Measurements from ENCODE around the gene LILRB5.
"Not testable (repeated sequence)": the region's sequence is repeated elsewhere in the genome, so short reads cannot be mapped to it uniquely, and the experiment has no call there.

The LILRB5 gene

DNA sequence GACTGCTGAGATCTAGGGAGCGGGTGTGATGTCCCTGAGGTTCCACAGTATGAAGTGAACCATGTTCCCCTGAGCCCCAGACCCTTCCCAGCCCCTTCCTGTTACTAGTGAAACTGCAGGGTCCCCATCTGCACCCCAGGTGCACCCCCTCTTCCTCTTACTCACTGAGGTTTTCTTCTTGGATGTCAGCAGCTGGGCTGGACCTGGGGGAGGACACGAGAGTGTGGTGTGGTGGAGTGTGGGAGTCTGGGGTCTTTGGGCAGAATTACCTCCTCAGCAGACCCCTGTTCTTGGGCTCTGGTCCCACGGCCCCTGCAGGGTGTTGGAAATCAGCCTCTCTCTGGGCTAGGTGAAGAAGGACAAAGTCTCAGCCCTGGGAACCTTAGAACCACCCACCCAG, 11.1 kb downstream of the LILRB5 start:
- in situ Hi-C loops (cut with MboI; ENCODE audit: low sequenced_read_pairs), result no loop called here

DNA sequence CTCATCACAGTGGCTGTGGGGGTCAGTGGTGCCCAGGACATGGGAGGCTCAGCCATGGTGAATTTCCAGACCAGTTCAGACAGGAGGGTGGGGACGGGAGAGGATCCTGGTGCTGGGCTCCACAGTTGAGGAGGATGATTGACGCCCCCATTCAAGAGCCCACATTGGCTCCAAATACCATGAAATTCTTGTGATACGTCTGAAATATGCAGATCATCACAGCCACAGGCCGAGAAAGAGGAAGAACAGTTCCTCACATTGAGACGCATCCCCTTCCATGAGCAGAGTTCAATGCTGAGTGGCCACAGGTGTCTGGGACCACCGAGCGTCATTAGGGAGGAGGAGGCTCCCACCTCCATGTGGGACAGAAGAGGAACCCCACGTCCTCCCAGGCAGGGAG, 13.3 kb downstream of the LILRB5 start:
- in situ Hi-C loops (cut with MboI; ENCODE audit: low sequenced_read_pairs), result not testable (repeated sequence)

DNA sequence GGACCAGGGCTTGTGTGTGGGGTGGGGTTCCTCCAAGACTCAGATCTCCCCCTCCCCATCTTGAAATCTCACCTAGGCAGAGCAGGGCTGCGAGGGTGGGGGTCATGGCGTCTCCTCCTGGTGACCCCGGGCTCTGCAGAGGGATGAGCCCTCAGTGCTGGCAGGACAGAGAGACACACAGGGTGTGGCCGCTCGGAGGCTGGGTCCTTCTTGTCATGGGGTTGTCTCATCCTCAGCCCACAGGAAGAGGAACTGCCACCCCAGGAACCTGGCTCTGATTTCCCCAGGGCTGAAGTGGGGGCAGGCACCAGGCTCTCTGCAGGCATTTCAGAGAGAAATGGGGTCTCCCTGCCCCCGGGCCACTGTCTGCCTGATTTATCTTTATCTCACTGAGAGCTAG, 14.4 kb downstream of the LILRB5 start, which contains the start of gene LILRA6:
LILRA6 (minus strand) TSS at position 145 of the 400 bp plus-strand sequence.
- in situ Hi-C loops (cut with MboI; ENCODE audit: low sequenced_read_pairs), result not testable (repeated sequence)

DNA sequence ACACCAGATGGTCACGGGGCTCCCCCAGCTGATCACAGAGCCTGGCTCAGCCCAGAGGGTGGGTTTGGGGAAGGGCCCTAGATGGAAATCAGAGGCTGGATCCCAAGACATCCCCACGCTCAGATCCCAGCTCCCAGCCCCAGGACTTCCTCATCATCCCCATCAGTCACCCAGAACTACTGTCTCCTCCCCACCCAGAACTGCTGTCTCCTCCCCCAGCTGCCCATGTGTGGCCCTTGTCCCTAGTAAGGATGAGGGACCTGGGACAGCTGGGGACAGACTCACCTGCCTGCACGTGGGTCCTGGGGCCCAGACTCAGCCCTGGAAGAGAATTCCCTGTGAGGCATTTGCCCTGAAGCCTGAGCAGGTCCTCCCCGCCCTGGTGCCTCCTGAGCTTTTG, 14.8 kb downstream of the LILRB5 start:
- in situ Hi-C loops (cut with MboI; ENCODE audit: low sequenced_read_pairs), result not testable (repeated sequence)

DNA sequence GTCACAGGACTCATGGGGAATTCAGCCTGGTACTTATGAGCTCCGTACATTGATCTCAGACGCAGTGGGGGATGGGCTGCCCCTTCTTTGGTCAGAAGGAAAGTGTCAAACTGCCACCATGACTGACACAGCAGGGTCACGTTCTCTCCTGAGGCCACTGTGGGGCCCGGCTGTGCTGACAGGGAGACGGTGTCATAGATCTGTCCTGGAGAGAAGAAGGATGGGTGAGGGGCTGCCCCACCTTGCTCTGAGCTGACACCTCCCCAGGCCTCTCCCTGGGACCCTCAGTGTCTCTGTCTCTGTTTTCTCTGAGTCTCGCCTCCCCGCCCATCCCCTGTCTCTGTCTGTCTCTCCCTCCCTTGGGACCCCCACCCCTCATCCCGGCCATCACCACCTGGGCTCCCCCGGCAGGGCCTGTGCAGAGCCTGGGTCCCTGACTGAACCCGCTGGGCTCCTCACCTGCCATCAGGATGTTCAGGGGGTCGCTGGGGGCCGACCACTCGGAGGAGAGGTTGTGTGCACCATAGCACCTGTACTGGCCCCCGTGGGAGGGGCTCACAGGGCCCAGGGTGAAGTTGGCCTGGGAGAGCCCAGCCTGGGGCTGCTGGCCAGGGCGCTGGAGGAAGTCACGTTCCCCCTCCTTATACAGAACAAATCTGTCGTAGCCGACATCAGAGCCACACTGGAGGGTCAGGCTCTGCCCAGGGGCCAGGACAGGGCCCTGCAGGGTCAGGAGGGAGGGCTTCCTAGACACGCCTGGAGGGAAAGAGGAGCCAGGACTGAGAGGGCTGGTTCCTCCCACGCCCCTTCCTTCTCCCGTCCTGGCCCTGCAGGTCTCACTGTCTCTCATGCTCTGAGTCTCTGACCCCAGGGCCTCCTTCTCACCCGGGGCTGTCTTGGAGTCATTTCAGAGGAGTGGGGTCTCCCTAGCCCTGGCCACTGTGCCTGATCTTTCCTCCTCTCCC, 16.4 kb downstream of the LILRB5 start:
- in situ Hi-C loops (cut with MboI; ENCODE audit: low sequenced_read_pairs), result not testable (repeated sequence)

DNA sequence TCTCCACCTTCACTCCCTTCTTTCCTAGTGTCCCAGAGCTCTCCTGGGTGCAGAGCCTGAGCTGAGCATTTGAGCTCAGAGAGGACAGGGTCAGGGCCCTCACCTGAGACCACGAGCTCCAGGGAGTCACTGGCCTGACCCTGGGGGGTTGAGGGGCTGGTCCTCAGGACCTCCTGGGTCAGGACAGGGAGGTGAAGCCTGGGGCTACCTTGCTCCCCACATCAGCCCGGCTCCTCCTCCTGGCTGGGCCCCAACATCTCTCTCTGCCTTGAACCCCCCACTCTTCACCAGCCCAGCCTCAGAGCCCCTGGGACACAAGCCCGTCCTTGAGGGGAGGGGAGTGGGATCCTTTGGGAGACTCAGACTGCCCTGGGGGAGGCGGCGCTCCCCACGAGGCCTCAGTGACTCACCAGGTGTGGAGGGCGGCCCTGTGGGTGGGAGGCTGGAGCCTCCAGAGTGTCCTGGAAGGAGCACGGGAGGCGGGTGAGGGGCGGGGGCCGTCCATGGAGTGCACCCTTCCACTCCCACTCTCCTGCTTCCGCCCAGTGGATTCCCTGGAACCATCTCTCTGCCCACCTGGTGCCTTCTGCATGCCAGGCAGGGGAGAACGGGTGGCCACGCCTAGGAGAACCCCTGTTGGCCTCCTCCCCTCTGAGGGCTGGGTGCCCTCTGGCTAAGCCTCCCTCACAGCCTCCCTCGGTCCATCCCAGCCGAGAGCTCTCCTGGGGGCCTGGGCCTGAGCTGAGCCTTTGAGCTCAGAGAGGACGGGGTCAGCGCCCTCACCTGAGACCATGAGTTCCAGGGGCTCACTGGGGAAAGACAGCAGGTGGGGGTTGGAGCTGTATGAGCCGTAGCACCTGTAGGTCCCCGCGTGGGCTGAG, 17.3 kb downstream of the LILRB5 start:
- in situ Hi-C loops (cut with MboI; ENCODE audit: low sequenced_read_pairs), result not testable (repeated sequence)

DNA sequence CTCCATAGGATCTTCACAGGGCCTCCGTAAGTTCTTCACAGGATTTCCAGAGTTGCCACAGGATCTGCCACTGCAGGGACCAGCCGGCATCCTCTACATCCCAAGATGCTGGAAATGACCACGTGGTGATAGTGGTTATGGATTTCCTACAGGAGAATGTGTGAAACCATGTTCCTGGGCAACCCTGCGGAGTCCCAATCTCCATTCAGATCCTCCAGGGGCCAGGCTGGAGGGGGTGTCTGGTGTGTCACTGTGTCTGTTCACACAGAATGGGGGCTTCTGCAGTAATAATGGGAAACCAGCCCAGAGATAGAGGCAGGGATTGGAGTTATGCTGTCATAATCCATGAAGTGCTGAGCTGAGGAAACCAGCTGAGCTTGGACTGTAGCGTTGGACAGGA, 23.1 kb downstream of the LILRB5 start:
- in situ Hi-C loops (cut with MboI; ENCODE audit: low sequenced_read_pairs), result no loop called here

DNA sequence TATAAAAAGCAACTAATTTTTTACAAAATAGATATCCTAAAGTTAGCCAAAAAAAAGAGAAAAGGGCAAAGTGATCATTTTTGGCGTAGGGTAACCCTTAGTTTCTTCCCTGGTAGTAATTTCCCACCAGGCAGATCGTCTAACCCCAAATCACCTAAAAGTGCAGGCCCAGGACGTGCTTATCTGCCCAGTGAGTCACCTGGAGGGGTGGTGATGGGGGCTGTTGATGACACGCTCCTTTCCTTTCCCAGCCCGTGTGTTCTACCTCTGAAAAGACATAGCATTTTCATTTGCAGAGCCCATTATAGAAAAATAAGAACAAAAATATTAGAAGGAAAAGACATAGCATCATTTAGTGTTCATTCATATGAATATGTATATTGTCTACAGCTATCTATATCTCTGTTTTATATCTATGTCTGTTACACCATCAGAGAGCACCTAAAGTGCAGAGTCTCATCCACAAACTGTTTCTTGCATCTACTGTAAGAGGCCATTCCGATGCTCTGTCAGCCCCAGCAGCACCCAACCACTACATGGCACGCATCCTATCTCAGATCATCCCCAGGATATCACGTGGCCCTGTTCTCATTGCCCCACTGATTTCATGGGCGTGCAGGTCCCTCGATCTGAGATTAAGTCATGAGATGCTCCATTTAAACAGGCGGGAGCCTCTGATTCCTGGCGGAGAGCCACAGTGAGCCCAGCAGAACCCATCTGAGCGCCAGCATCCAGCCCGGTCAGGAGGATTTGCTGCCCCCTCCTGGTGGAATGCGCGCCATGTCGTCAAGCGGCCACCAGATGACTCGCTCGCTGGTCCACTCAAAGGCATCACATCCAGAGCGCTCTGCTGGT, 25.8 kb downstream of the LILRB5 start:
- in situ Hi-C loops (cut with MboI; ENCODE audit: low sequenced_read_pairs), result no loop called here

DNA sequence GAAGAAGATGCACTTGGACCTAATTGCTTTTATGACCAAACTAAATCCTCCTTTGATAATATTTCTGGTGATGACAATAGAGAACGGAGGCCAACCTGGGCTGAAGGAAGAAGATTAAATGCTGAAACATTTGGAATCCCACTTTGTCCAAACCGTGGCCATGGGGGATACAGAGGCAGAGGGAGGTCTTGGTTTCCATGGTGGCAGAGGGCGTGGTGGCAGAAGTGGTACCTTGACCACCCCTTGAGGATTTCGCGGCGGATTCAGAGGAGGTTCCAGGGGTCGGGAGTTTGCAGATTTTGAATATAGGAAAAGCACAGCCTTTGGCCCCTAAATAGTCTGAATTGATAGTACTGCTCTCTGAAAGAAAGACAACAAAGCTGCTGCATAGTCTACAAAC, 27.0 kb downstream of the LILRB5 start:
- in situ Hi-C loops (cut with MboI; ENCODE audit: low sequenced_read_pairs), result no loop called here

DNA sequence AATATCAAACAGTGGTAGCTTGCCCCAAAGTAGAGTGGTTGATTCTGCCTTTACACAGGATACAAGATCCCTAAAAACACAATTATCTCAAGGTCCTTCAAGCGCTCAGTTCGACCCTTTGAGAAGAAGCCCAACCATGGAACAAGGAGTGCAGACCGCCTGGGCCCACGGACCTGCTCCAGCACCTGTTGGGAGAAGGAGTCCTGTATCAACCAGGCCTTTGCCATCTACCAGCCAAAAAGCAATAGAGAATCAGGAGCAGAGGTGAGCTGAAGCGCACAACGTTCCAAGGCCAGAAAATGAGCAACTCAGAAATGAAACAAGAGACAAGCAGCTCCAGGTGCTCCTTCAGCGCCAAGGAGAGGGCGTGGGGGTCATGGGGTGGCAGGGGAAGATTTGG, 27.9 kb downstream of the LILRB5 start:
- in situ Hi-C loops (cut with MboI; ENCODE audit: low sequenced_read_pairs), result no loop called here

DNA sequence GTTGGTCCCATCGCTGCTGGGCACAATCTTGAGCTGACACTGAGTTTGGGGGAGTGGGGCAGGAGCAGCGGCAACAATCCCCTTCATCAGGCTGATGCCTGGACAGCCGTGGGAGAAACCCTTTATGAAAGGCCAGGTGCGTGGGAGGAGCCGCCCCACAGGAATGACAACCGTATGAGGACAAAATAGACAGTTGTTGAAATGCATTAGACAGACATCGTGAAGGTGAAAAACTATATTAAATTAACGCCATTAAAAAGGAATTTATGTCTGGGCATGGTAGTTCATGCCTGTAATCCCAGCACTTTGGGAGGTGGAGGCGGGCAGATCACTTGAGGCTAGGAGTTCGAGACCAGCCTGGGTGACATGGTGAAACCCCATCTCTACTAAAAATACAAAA, 32.5 kb downstream of the LILRB5 start:
- in situ Hi-C loops (cut with MboI; ENCODE audit: low sequenced_read_pairs), result not testable (repeated sequence)

DNA sequence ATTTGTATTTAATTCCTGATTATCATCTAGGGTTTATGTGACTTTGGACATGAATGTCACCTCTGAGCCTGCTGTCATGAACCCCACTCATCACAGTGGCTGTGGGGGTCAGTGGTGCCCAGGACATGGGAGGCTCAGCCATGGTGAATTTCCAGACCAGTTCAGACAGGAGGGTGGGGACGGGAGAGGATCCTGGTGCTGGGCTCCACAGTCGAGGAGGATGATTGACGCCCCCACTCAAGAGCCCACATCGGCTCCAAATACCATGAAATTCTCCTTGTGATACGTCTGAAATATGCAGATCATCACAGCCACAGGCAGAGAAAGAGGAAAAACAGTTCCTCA, 33.2 kb downstream of the LILRB5 start:
- in situ Hi-C loops (cut with MboI; ENCODE audit: low sequenced_read_pairs), result not testable (repeated sequence)

DNA sequence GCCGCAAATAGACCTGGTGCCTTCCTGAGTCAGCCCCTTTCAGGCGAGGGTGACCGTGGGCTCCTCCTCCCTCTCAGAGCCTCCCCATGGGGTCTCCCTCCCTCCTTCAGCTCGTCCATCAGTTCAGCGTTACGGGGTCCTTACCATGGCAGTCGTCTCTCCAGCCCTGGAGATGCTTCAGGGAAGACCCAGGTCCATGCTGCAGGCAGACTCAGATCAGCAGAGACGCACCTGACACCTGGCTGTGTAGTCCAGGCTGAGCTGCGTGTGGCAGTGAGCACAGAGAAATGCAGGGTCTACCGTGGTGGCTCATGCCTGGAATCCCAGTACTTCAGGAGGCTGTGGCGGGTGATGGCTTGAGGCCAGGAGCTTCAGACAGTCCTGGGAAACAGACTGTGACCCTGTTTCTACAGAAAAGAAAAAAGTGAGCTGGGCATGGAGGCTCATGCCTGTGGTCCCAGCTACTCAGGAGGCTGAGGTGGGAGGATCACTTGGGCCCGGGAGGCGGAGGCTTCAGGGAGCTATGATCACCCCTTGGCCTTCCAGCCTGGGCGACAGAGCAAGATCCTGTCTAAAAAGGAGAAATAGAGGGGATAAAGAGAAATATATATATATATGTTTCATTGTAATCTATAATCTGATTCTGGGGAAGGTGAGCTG, 33.7 kb downstream of the LILRB5 start:
- in situ Hi-C loops (cut with MboI; ENCODE audit: low sequenced_read_pairs), result not testable (repeated sequence)

DNA sequence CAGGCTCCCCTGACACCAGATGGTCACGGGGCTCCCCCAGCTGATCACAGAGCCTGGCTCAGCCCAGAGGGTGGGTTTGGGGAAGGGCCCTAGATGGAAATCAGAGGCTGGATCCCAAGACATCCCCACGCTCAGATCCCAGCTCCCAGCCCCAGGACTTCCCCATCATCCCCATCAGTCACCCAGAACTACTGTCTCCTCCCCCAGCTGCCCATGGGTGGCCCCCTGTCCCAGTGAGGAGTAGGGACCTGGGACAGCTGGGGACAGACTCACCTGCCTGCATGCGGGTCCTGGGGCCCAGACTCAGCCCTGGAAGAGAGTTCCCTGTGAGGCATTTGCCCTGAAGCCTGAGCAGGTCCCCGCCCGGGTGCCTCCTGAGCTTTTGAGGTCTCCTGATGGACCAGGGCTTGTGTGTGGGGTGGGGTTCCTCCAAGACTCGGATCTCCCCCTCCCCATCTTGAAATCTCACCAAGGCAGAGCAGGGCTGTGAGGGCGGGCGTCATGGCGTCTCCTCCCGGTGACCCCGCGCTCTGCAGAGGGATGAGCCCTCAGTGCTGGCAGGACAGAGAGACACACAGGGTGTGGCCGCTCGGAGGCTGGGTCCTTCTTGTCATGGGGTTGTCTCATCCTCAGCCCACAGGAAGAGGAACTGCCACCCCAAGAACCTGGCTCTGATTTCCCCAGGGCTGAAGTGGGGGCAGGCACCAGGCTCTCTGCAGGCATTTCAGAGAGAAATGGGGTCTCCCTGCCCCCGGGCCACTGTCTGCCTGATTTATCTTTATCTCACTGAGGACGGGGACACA, 34.4 kb downstream of the LILRB5 start, which contains the start of gene LILRB3:
LILRB3 (minus strand) TSS at position 534 of the 803 bp plus-strand sequence; CDS start at position 503, 31 bp downstream.
- in situ Hi-C loops (cut with MboI; ENCODE audit: low sequenced_read_pairs), result not testable (repeated sequence)

DNA sequence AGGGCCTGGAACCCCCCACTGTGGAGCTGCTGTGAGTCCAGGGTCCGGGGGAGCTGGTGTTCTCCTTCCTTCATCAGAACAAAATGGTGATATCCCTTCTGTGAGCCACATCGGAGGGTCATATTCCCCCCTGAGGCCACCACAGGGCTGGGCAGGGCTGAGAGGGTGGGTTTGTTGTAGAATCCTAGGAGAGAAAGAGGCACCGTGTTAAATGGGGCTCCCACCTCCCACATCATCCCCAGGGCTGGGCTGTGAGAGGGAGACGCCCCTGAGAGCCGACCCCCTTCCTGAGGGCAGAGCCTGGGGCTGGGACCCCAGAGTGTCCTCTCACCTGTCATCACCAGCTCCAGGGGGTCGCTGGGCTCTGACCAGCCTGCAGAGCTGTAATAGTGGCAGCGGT, 35.1 kb downstream of the LILRB5 start:
- in situ Hi-C loops (cut with MboI; ENCODE audit: low sequenced_read_pairs), result not testable (repeated sequence)

DNA sequence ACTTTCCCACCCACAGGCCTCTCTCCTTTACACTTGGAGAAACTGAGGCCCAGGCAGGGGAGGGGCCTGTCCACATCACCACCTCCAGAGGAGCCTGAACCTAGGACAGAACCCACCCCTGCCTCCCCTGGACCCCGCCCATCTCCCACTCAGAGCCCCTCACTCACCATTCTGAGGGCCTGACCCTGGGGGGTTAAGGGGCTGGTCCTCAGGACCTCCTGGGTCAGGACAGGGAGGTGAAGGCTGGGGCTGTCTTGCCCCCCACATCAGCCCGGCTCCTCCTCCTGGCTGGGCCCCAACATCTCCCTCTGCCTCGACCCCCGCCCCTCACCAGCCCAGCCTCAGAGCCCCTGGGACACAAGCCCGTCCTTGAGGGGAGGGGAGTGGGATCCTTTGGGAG, 37.4 kb downstream of the LILRB5 start:
- in situ Hi-C loops (cut with MboI; ENCODE audit: low sequenced_read_pairs), result not testable (repeated sequence)

DNA sequence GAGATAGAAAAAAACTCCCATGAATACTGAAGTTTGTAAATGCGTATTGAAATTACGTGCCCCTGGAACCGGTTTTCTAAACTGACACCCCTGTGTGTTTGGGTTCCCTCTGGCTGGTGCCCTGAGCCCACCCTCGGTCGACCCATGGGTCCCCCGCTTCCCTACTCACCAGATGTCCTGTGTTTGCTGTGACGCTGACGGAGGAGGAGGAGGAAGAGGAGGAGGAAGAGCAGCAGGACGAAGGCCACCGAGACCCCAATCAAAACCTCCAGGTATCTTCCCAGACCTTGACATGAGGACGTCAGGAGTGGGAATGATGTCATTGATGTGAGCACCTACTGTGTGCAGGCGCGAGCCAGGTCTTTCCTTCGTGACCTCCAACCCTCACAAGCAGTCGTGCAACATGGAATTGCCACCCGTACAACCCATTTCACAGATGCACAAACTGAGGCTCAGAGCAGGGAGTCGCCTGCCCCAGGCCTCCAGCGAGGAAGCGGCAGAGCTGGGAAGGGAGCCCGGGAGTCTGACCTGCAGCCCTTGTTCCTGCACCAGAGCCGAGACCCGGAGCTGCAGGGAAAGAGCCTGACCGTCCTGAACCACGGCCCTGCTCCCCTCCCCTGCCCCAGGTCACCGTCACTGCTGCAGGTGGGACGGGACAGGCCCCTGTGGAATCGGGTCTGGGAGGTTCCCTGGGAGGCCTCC, 38.0 kb downstream of the LILRB5 start:
- in situ Hi-C loops (cut with MboI; ENCODE audit: low sequenced_read_pairs), result no loop called here

DNA sequence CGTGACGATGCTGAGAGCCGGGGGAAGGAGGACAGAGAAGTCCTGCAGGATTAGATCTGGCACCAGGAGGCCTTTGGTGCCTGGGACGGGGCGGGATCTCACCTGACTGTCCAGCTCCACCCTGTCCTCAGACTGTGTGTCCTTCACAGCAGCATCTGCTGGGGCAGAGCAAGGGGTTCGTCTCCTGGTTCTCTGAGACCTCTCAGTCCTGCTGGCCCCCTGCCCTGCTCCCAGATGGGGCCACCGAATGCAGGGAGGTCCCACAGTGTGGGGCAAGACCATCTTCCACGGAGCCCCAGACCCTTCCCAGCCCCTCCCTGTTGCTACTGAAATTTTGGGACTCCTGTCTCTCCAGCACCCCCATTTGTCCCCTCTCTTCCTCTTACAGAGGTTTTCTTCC, 38.8 kb downstream of the LILRB5 start:
- in situ Hi-C loops (cut with MboI; ENCODE audit: low sequenced_read_pairs), result no loop called here

Data from hTERT RPE-1 (cell line).